SK-N-SH treated with all-trans-retinoic acid at 6 μM for 48 hours (cell line): ENCODE results near the gene RTN4R.

Source experiments
- ATAC-seq: fragments of 200-7000 bp; cut with Tn5 transposase; 3 replicates; pipeline ENCODE4 v1.9.1; 2020; ENCODE audit warnings: mild to moderate bottlenecking, moderate library complexity
- ARNTL ChIP-seq: fragments of 450-650 bp; formaldehyde crosslinking; IDR thresholded peaks from 2 replicates; pipeline ENCODE4 v1.5.0; 2020; ENCODE audit warnings: low read depth, mild to moderate bottlenecking, moderate library complexity, borderline replicate concordance
- BACH2 ChIP-seq: fragments of 250-450 bp; sonication (Bioruptor Pico); IDR thresholded peaks from 2 replicates; pipeline ENCODE4 v1.9.0; 2021; ENCODE audit warnings: mild to moderate bottlenecking, borderline replicate concordance
- CREB5 ChIP-seq: fragments of 250-450 bp; sonication (Bioruptor Pico); IDR thresholded peaks from 2 replicates; pipeline ENCODE4 v1.5.1; 2020; ENCODE audit warnings: low read depth, mild to moderate bottlenecking, moderate library complexity
- CSDC2 ChIP-seq: fragments of 250-450 bp; sonication (Bioruptor Pico); IDR thresholded peaks from 2 replicates; pipeline ENCODE4 v1.5.0; 2020; ENCODE audit warnings: mild to moderate bottlenecking, moderate library complexity
- CSRNP3 ChIP-seq: fragments of 250-450 bp; sonication (Bioruptor Pico); IDR thresholded peaks from 2 replicates; pipeline ENCODE4 v1.5.1; 2021; ENCODE audit warnings: mild to moderate bottlenecking, moderate library complexity
- ESRRG ChIP-seq: fragments of 250-450 bp; sonication (Bioruptor Pico); IDR thresholded peaks from 2 replicates; pipeline ENCODE4 v1.6.1; 2021; ENCODE audit warnings: mild to moderate bottlenecking
- GLIS3 ChIP-seq: fragments of 250-450 bp; sonication (Bioruptor Pico); IDR thresholded peaks from 2 replicates; pipeline ENCODE4 v1.5.0; 2020; ENCODE audit warnings: mild to moderate bottlenecking, moderate library complexity
- ISL1 ChIP-seq: fragments of 250-450 bp; sonication (Bioruptor Pico); IDR thresholded peaks from 2 replicates; pipeline ENCODE4 v2.1.2; 2022; ENCODE audit warnings: mild to moderate bottlenecking, moderate library complexity
- OSR1 ChIP-seq: fragments of 250-450 bp; sonication (Bioruptor Pico); IDR thresholded peaks from 2 replicates; pipeline ENCODE4 v1.8.0; 2022; ENCODE audit warnings: moderate library complexity, mild to moderate bottlenecking, inconsistent platforms
- PATZ1 ChIP-seq: fragments of 250-450 bp; sonication (Bioruptor Pico); IDR thresholded peaks from 2 replicates; pipeline ENCODE4 v1.8.0; 2020; ENCODE audit warnings: mild to moderate bottlenecking, moderate library complexity, borderline replicate concordance
- POU6F1 ChIP-seq: fragments of 250-450 bp; sonication (Bioruptor Pico); IDR thresholded peaks from 2 replicates; pipeline ENCODE4 v1.8.0; 2021; ENCODE audit warnings: low read depth, mild to moderate bottlenecking, moderate library complexity, borderline replicate concordance
- RARB ChIP-seq: fragments of 250-450 bp; sonication (Bioruptor Pico); IDR thresholded peaks from 2 replicates; pipeline ENCODE4 v1.8.0; 2021; ENCODE audit warnings: mild to moderate bottlenecking, moderate library complexity
- TCF4 ChIP-seq: fragments of 250-450 bp; sonication (Bioruptor Pico); IDR thresholded peaks from 2 replicates; pipeline ENCODE4 v1.8.0; 2021; ENCODE audit warnings: mild to moderate bottlenecking, moderate library complexity, borderline replicate concordance
- TOX ChIP-seq: fragments of 250-450 bp; sonication (Bioruptor Pico); IDR thresholded peaks from 2 replicates; pipeline ENCODE4 v1.8.0; 2021; ENCODE audit warnings: mild to moderate bottlenecking, moderate library complexity, borderline replicate concordance
- TSHZ2 ChIP-seq: fragments of 250-450 bp; sonication (Bioruptor Pico); IDR thresholded peaks from 2 replicates; pipeline ENCODE4 v1.5.0; 2020; ENCODE audit warnings: mild to moderate bottlenecking, moderate library complexity
- ZC3H10 ChIP-seq: fragments of 250-450 bp; sonication (Bioruptor Pico); IDR thresholded peaks from 2 replicates; pipeline ENCODE4 v1.5.1; 2021; ENCODE audit warnings: mild to moderate bottlenecking, moderate library complexity
- ZNF565 ChIP-seq: fragments of 450-650 bp; formaldehyde crosslinking; conservative IDR thresholded peaks from 2 replicates; pipeline ENCODE4 v1.5.0; 2020; ENCODE audit warnings: low read depth, mild to moderate bottlenecking, moderate library complexity
- ZNF70 ChIP-seq: fragments of 450-650 bp; formaldehyde crosslinking; IDR thresholded peaks from 2 replicates; pipeline ENCODE4 v1.5.0; 2020; ENCODE audit warnings: mild to moderate bottlenecking, moderate library complexity

The RTN4R gene

GRCh38 chr22:20228939-20229272 is 39.2 kb downstream of the RTN4R start:
- no peak for ATAC-seq

GRCh38 chr22:20228055-20228938 is 39.8 kb downstream of the RTN4R start:
- TF ChIP-seq RARB (CRISPR knock-in tag) = no peak
- TF ChIP-seq ESRRG (CRISPR knock-in tag) = no peak
- TF ChIP-seq POU6F1 (CRISPR knock-in tag) = no peak

More at GRCh38 chr22:20228939-20229272, 39.2 kb downstream of the RTN4R start:
- TF ChIP-seq POU6F1 (CRISPR knock-in tag) (no peak), RARB (CRISPR knock-in tag) (no peak), TSHZ2 (CRISPR knock-in tag) (no peak), OSR1 (no peak), CSDC2 (CRISPR knock-in tag) (no peak), TCF4 (no peak), BACH2 (no peak), ZNF70 (CRISPR knock-in tag) (no peak), CSRNP3 (CRISPR knock-in tag) (no peak)

GRCh38 chr22:20227363-20227762 is 40.8 kb downstream of the RTN4R start:
- TF ChIP-seq PATZ1 (CRISPR knock-in tag) = no peak
- no peak for ATAC-seq

More at GRCh38 chr22:20228055-20228938, 39.8 kb downstream of the RTN4R start:
- ATAC-seq = no peak; the same call in 2 of the 3 replicates

GRCh38 chr22:20226760-20227350 is 41.3 kb downstream of the RTN4R start:
- TF ChIP-seq TOX (no peak), ZNF565 (no peak), TSHZ2 (CRISPR knock-in tag) (no peak), ZC3H10 (CRISPR knock-in tag) (no peak), RARB (CRISPR knock-in tag) (no peak), ISL1 (CRISPR knock-in tag) (no peak), ARNTL (CRISPR knock-in tag) (no peak), CREB5 (CRISPR knock-in tag) (no peak), GLIS3 (CRISPR knock-in tag) (no peak), CSRNP3 (CRISPR knock-in tag) (no peak)
- ATAC-seq = no peak
